HEK293T (cell line): Measurements from ENCODE around the gene SPAG16.

ENCODE experiments used
- BHLHE40 ChIP-seq: fragments of 450-650 bp; IDR thresholded peaks from 2 replicates; pipeline ENCODE4 v1.6.1; 2016; ENCODE audit warnings: mild to moderate bottlenecking, moderate library complexity, borderline replicate concordance
- ELF4 ChIP-seq: fragments of 450-650 bp; IDR thresholded peaks from 2 replicates; pipeline ENCODE4 v1.6.1; 2017; ENCODE audit warnings: antibody characterized with exemption
- FOXA1 ChIP-seq: fragments of 450-650 bp; IDR thresholded peaks from 2 replicates; pipeline ENCODE4 v1.6.1; 2016; ENCODE audit warnings: mild to moderate bottlenecking
- FOXK2 ChIP-seq: fragments of 450-650 bp; IDR thresholded peaks from 2 replicates; pipeline ENCODE4 v1.6.1; 2016; ENCODE audit warnings: mild to moderate bottlenecking
- FOXM1 ChIP-seq: fragments of 450-650 bp; IDR thresholded peaks from 2 replicates; pipeline ENCODE4 v1.6.1; 2017; ENCODE audit warnings: mild to moderate bottlenecking, borderline replicate concordance
- SUZ12 ChIP-seq: fragments of 450-650 bp; IDR thresholded peaks from 2 replicates; pipeline ENCODE4 v1.6.1; 2016; ENCODE audit warnings: mild to moderate bottlenecking
- TARDBP ChIP-seq: fragments of 450-650 bp; IDR thresholded peaks from 2 replicates; pipeline ENCODE4 v1.6.1; 2016
- ZNF384 ChIP-seq: fragments of 450-650 bp; IDR thresholded peaks from 2 replicates; pipeline ENCODE4 v1.6.1; 2016
- TF ChIP-seq, protein P1 (sequence below): fragments of 450-650 bp; IDR thresholded peaks from 2 replicates; pipeline ENCODE4 v1.6.1; 2016

DNA sequence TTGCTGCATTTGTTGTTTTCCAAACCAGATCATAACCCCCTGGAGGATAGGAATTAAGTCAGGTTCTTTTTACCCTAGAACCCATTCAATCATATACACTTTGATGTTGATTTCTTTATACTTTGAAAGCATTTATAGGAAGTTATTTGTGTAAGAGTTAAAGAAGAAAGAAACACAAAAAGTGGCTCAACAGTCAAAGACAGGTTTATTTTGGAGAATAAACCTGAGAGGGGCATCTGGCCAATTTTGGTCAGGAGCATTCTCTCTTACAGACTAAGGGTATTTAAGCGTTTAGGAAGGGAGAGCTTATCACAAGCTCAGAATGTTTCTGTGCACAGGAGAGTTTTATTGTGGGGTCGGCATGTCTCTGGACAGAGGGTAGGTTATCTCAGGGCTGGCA is 398.0 kb downstream of the SPAG16 start:
- TF ChIP-seq BHLHE40 (no peak), ZNF384 (no peak), TARDBP (no peak), FOXA1 (no peak), FOXK2 (no peak), SUZ12 (no peak), FOXM1 (no peak), ELF4 (no peak)
- TF ChIP-seq, protein P1, sequence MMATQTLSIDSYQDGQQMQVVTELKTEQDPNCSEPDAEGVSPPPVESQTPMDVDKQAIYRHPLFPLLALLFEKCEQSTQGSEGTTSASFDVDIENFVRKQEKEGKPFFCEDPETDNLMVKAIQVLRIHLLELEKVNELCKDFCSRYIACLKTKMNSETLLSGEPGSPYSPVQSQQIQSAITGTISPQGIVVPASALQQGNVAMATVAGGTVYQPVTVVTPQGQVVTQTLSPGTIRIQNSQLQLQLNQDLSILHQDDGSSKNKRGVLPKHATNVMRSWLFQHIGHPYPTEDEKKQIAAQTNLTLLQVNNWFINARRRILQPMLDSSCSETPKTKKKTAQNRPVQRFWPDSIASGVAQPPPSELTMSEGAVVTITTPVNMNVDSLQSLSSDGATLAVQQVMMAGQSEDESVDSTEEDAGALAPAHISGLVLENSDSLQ: no peak
